HG02588 (cell line): ENCODE measurements around the gene CTDNEP1.

Experiments
- ATAC-seq: cut with Tn5 transposase; IDR thresholded peaks from one replicate; pipeline ENCODE4 v1.9.1; 2021; ENCODE audit warnings: mild to moderate bottlenecking, moderate library complexity; ENCODE audit not compliant: unreplicated experiment

The CTDNEP1 gene

DNA sequence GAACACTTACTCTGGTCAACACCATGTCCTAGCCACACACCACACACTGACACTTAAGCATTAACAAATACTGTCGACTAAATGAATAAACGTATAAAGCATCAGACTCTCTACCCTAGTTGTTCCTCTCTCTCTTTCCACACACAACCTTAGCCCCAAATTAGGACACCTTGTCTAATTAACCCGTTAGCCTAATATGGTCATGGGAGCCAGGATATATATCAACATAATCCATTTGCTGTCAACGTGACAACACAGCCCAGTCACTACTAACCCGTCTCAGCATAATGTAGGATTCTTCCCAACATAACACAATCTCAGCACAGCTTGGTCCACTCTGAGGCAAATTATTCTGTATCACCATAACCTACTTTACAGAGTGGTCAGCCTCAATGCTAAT, 19.4 kb downstream of the CTDNEP1 start:
- no peak for ATAC-seq

DNA sequence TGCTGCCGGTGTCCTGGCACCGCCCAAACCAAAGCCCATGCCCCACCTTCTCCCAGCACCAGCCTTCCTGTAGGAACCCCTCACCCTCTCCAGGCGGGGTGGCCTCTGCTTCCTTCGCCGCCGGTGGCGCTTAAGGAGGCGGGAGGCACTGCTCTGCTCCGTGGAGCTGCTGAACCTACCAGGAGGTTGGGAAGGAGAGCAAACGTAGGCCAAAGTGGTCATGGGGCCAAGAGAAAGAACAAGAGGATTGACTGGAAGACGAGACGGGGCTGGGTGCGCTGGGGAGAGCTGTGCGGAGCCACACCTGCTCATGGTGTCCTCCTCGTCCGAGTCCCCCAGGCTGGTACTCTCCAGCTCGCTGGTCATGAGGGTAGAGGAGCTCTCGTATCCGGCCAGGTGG, 22.0 kb downstream of the CTDNEP1 start:
- ATAC-seq: no peak

DNA sequence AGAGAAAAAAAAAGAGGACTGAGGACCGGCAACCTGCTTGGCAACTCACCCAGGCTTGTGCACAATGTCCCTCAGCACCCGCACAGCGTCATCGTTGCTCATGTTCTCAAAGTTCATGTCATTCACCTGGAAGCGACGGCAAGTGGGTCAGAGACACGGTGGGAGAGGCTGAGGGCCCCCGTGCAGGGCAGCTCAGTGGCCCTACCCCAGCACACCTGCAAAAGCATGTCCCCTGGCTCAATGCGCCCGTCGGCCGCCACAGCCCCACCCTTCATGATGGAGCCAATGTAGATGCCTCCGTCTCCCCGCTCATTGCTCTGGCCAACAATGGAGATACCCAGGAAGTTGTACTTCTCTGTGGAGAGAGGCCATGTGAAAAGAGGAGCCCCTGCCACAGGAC, 22.6 kb downstream of the CTDNEP1 start:
- no peak for ATAC-seq

DNA sequence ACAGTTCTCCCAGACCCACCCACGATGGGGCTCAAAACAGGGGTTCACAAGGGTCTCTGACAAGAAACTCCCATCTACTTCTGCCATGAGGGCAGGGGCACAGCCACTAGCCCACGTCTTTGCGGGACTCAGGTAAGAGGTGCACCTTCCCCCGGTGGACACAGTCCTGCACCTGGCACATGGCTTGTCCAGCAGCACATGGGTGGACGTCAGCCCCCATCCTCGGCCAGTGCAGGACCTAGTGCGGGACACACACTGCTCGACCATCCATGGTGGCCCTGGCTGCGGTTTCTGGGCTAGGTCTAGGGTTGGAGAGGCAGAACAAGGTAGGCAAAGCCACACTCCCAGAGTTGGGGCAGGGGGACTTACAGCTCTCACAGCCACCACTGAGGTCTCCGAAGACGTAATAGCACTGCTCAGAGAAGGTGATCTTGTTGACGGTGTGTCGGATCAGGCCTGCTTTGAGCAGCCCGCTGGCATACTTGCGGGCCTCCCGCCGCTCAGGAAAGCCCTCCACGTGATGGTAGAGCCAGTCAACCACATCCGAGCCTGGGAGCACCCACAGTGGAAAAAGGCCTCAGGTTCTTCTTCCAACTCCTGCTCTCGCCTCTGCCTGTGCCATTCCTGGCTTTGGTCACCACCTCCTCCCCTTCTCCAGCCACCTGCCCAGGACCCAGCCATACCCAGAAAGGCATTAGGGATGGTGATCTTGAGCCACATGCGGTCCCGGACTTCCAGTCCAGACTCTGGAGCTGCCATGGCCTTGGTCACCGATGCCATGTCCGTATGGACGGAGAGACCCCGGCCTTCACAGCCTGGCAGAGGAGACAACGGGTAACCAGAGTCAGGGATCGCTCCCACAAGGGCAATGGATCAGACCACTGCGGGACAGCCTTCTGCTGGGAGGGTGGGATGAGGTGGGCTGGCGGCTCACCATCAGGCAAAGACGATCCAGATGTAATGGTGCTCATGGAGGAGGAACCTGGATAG, 24.5 kb downstream of the CTDNEP1 start:
- no peak for ATAC-seq

DNA sequence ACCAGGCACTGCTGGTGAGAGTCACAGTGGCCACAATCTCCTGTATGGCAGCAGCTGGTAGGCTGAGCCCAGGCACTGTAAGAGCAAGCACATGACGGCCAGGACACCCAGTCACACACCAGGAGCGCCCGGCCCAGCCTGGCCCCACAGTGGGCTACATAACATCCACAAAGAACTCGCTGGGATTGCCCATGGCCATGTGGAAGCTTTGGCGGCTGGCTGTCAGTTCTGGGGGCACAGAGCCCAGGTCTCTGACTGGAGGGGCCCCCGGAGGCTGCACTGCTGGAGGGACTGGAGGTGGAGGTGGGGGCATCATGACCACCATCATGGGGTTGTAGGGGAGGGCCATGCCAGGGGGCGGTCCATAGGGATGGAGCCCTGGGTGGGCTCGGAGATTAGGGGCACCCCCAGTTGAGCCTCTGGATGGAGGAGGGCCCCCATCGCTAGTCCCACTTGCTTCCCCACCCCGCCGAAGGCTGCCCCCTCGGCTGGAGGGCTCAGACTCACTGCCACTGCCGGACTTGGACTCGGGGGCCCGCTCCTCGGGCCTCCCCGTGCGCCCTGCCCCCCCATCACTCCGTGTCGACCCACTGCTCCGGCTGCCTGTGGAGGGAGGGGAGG, 25.7 kb downstream of the CTDNEP1 start:
- ATAC-seq: no peak

DNA sequence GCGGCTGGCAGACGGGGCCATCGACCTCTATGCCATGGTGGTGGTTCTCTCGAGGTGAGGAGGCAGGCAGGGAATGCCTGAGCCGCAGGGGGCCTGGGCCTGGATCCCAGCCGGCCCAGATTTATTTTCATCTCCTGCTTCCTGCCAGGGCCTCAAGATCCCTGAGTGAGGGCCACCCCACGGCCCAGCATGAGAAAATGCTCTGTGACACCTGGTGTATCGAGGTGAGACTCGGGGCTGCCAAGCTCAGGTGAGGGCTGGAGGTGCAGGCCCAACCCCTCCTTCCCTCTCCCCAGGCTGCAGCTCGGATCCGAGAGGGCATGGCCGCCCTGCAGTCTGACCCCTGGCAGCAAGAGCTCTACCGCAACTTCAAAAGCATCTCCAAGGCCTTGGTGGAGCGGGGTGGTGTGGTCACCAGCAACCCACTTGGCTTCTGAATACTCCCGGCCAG, 26.8 kb downstream of the CTDNEP1 start:
- ATAC-seq: no peak

DNA sequence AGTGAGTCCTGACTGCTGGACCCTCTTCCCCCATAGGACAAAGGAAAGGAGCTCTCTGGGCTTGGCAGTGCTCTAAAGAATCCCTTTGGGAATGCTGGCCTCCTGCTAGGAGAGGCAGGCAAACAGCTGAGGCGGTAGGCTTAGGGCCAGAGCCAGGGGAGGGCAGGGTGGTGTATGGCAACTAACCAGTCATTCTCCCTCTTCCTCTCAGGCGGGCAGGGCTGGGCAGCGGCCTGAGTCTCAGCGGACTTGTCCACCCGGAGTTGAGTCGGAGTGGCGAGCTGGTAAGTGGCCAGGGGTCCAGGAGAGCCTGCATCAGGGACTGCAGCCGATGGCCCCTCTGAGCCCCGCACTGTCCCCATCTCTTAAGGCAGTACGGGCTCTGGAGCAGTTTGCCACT, 27.4 kb downstream of the CTDNEP1 start:
- no peak for ATAC-seq

DNA sequence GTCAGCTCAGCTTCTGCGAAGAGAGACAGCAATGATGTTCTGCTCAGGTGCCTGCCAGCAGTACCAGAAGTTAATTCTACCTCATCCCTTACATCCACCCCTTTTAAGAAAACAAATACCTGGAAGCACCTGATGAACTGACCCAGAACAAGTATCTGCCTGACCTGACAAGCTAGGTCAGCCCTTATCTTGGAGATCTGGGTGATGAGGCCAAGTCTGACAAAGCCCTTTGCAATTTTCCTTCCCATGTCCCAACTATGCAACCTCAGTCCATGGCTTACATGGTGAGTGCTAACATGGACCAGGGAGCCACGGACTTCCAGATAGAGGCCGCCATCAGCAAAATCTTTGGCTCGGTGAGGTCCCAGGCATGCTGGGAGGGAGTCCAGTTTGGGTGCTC, 28.2 kb downstream of the CTDNEP1 start:
- ATAC-seq: no peak

DNA sequence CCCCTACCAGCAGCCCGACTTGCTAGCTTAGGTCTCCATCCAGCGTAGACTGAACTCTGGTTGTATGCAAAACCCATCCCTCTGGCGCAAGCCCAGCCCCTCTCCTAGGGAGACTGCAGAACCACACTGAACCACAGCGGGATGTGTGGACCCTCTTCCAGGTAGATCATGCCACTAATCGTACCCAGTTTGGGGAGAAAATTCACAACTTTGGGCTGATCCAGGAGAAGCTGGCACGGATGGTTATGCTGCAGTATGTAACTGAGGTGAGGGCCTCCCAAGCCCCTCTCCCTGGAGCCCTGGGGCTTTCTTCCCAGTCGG, 28.6 kb downstream of the CTDNEP1 start:
- ATAC-seq: no peak

DNA sequence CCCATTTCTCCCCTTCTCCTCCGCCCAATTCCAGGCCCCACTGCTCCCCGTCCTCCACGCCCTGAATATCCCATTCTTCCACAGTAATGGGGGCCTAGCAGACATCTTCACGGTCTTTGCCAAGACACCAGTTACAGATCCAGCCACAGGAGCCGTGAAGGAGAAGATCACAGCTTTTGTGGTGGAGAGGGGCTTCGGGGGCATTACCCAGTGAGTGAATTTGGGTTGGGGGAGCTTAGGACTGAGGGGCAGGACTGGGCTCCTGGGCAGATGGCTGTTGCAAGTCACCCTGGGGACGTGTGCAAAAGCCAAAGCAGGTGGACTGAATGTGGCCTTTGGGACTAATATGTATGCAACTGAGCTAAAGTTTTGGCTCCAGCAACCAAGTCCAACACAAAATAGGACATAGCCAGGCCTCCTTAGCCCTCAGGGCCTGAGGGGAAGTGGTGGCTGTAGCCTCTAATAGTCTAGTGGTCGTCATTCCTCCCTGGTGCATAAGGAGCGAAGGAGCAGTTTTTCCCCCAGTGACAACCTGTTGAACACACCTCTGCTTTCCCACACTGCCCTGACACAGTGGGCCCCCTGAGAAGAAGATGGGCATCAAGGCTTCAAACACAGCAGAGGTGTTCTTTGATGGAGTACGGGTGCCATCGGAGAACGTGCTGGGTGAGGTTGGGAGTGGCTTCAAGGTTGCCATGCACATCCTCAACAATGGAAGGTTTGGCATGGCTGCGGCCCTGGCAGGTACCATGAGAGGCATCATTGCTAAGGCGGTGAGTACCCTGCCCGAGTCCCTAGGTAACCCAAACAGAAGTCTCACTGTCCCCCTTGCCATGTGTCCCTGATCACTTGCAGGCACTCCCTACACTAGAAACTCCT, 29.2 kb downstream of the CTDNEP1 start:
- no peak for ATAC-seq

DNA sequence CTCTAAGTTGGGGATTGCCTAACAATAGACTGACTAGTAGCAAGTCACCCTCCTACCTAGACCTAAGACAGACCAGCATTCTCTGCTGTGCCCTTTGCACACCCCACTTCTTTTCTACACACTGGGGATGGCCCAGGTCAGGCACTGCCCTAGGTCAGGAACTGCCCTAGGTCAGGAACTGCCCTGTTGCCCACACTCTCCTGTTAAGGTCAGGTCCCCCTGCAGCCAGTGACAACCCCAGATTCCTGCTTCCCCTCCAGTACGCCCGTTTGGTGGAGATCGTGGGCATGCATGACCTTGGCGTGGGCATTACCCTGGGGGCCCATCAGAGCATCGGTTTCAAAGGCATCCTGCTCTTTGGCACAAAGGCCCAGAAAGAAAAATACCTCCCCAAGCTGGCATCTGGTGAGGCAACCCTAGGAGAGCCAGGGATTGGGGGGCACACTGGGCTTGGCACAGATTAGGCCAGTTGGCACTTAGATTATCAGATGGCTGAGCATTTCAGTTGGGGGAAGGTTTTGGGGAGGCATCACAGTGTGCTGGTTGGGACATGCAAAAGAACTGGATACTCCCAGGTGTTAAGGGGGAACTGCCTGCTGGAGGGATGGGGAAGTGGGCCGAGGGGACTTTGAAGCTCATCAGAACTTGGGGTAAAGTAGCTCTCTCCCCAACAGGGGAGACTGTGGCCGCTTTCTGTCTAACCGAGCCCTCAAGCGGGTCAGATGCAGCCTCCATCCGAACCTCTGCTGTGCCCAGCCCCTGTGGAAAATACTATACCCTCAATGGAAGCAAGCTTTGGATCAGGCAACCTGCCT, 30.0 kb downstream of the CTDNEP1 start:
- ATAC-seq: no peak

DNA sequence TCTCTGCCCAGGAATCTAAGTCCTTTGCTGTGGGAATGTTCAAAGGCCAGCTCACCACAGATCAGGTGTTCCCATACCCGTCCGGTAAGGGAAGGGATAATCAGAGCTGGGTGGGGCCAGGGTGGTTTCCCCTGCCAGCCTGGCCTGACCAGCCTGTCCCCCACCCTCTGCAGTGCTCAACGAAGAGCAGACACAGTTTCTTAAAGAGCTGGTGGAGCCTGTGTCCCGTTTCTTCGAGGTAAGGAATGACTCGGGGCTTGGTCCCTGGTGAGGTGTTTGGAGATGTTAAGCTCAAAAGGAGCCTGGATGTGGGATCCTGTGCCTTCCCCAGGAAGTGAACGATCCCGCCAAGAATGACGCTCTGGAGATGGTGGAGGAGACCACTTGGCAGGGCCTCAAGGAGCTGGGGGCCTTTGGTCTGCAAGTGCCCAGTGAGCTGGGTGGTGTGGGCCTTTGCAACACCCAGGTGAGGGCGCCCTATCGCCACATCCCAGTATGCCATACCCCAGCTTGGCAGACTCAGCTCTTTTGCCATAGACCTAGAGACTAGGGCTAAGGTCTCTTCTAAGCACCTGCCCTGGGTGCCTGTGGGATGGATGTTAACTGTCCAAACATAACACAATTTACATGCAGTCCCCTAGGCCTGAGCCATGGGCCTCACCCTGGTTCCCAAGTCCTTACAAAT, 30.8 kb downstream of the CTDNEP1 start:
- no peak for ATAC-seq

DNA sequence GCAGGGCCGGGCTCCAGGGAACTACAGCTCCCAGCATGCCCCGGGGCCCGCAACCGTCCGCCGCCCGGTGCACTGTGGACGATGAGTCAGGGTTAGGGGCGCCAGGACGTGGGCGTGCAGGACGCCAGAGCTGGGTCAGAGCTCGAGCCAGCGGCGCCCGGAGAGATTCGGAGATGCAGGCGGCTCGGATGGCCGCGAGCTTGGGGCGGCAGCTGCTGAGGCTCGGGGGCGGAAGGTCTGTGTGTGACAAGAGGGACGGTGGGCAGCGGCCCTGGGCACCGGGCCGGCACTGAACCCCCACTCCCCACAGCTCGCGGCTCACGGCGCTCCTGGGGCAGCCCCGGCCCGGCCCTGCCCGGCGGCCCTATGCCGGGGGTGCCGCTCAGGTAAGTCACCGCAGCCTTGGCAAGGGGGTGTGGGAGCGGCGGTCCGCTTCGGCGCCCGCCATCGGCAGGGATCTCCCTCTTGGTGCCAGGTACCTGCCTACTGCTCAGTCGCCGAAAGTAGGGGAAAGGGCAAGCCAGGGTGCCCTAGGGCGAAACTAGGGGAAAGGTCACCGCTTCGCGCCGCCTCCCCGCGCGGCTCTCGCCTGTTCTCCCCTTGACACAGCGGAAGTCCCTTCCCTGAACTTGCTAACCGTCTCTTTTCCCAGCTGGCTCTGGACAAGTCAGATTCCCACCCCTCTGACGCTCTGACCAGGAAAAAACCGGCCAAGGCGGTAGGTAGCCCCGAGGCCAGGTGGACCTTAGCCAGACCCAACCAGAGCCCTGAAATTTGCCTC, 31.5 kb downstream of the CTDNEP1 start, which contains the start of the genes ACADVL and DLG4:
Gene ACADVL, plus strand, starts transcription at position 127 of the 781 bp plus-strand sequence. Its CDS starts 47 bp downstream, at position 174.
Gene DLG4, minus strand, starts transcription at position 25 of the 781 bp plus-strand sequence.
- peak; percentile 59 for ATAC-seq

DNA sequence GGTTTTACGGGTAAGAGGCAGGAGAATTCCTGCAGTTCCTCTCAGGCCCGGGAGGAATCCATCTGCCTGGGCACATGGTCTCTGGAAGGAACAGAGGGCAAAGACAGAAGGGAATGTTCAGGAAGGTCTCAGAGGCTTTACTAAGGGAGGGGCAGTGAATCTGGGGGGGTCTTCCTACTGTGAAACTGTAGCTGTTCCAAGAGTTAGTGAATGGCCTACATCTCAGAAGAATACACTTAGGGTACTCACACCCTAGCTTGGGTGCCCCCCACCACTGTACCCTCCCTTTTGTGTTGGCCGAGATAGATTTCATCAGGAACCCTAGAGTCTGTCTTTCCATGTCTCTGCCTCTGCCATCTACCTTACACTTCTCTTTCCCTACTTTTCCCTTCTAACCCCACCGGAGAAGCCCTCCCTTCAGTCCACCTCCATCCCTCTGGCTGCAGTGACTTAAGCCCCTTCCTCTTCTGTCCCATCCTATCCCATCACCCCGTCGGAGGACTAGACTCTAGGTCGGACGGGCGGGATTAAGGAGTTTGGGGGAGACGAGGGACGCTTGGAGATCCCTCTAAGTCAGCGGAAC, 32.2 kb downstream of the CTDNEP1 start:
- ATAC-seq: no peak

DNA sequence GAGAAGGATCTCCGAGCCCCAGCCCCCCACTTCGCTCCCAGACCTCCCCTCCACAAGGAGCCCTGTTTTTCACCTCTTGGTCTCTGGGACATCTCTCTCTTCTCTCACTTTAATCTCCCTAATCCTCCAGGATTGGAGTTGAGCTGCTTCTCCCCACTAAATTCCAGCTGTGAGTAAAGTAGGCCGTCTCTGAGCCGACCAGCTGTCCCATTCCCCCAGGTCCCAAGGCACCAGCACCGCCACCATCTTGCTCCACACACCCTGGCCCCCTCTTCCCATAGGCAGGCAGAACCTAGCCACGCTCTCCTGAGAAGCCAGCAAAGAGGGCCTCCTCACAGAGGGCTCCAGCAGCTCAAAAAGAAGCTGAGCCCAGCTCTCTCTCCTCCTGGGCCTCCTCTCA, 32.8 kb downstream of the CTDNEP1 start:
- no peak for ATAC-seq

DNA sequence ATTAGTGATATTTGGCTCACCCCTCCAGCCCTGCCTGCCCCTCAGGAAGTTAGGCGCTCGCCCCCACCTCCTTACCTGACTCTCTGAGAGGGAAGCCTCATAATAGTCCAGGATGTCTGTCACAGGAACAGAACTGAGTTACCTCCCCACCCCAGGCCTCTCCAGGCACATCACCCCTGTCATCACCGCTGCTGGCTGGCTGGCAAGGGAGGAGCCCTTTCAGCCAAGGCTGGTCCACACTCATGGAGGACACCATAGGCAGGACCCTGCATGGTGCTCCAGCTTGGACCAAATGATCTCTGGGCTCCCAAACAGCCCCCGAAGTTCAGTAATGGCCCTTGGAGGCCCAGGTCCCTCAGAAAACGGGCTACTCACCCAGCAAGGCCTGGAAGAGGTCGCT, 33.4 kb downstream of the CTDNEP1 start:
- ATAC-seq: no peak

DNA sequence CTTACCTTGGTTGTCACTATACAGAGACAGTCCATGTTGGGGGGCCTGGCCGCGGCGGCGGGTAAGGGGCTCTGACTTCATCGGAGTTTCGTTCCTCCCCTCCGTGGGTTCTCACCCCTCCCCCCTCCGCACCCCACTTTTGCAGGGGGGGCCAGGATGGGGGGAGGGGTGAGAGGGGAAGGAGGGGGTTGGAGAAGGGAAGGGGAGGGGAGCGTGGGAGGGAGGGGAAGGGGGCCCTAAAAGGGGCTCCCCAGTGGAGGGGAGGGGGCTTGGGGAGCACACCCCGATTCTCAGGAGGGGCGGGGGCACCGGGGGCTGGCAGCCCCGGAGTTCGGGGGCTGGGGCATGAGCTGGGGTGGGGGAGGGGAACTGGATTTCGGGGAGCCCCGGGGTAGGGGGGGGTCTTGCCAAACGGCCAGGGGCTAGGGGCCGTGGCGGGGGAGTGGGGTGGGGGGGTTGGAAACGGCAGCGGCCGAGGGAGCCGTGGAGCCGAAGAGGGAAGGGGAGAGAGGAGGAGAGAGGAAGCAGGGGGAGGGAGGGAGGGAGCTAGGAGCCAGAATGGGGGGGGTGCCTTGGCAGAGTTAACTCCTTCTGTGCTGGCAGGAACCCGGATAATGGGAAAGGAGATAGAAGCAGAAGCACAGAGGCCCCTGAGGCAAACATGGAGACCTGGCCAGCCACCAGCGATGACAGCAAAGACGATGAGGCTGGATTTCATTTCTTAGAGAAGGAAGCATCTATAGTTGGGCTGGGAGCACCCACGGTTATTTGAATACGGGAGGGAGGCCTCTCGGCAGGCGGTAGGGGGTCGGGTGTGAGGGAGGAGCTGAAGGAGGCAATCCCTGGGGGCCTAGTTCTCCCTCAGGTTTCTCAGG, 34.2 kb downstream of the CTDNEP1 start:
- ATAC-seq: no peak
